Measurements from ENCODE around the gene IP6K3.

The IP6K3 gene

DNA sequence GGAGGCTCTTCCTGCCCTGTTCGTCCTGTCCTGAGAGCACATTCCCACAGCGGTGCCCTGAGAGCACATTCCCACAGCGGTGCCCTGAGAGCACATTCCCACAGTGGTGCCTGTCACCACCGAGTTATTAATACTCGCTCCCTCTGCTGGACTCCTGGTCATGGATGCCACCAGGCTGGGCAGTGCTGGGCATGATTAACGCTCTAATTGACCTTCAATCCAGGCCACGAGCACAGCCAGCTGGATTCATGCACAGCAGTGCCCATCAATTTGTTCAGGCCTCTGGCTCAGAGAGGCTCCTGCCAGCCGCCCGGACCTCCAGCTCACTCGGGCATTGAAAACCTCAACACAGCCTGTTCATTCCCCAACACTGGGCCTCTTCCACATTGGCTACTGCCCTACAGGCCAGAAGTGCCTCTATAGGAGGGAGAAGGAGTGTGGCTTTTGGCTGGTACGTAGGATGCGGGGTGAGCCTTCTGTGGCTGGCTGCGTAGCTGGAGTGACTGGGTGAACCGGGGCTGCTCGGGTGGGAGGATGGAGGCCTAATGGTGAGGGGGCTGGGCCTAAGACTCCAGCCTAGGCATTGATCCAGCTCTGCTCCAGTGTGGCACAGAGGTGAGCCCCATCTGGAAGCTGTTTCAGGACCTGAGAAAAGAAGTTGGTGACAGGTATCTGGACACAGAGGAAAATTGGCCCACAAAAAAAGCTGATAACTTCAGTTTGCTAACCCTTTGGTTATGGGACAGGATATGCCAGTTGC is 9.3 kb downstream of the IP6K3 start:
- no peak for DNase-seq (ENCODE audit: low read depth)
- H3K4me3 ChIP-seq (ENCODE audit: control insufficient read depth, low read depth, low read length), result no peak overlapping the region
- TF ChIP-seq, protein P1, sequence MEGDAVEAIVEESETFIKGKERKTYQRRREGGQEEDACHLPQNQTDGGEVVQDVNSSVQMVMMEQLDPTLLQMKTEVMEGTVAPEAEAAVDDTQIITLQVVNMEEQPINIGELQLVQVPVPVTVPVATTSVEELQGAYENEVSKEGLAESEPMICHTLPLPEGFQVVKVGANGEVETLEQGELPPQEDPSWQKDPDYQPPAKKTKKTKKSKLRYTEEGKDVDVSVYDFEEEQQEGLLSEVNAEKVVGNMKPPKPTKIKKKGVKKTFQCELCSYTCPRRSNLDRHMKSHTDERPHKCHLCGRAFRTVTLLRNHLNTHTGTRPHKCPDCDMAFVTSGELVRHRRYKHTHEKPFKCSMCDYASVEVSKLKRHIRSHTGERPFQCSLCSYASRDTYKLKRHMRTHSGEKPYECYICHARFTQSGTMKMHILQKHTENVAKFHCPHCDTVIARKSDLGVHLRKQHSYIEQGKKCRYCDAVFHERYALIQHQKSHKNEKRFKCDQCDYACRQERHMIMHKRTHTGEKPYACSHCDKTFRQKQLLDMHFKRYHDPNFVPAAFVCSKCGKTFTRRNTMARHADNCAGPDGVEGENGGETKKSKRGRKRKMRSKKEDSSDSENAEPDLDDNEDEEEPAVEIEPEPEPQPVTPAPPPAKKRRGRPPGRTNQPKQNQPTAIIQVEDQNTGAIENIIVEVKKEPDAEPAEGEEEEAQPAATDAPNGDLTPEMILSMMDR (IDR thresholded peaks at IDR 0.05; ENCODE audit: control insufficient read depth, insufficient read depth, low read depth, low read length, missing control alignments), result no peak

GRCh38 chr6:33735216-33735615 is 11.5 kb downstream of the IP6K3 start:
- no peak for DNase-seq (ENCODE audit: low read depth)
- TF ChIP-seq, protein P1 (IDR thresholded peaks at IDR 0.05; ENCODE audit: control insufficient read depth, insufficient read depth, low read depth, low read length, missing control alignments), result no peak
- no peak overlapping the region for H3K4me3 ChIP-seq (ENCODE audit: control insufficient read depth, low read depth, low read length)

DNA sequence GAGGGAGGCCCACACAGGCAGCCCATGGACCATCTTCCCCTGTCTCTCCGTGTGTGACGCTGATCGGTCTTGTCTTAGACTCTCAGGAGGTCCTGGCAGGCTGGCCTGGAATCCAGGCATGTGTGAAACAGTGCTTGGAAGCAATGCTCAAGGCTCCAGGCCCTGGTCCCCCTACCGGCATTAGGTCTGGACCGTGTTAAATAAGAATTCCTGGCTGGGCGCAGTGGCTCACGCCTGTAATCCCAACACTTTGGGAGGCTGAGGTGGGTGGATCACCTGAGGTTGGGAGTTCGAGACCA is 13.0 kb downstream of the IP6K3 start:
- TF ChIP-seq, protein P1 (IDR thresholded peaks at IDR 0.05; ENCODE audit: control insufficient read depth, insufficient read depth, low read depth, low read length, missing control alignments), result no peak
- no peak for DNase-seq (ENCODE audit: low read depth)
- no peak overlapping the region for H3K4me3 ChIP-seq (ENCODE audit: control insufficient read depth, low read depth, low read length)

DNA sequence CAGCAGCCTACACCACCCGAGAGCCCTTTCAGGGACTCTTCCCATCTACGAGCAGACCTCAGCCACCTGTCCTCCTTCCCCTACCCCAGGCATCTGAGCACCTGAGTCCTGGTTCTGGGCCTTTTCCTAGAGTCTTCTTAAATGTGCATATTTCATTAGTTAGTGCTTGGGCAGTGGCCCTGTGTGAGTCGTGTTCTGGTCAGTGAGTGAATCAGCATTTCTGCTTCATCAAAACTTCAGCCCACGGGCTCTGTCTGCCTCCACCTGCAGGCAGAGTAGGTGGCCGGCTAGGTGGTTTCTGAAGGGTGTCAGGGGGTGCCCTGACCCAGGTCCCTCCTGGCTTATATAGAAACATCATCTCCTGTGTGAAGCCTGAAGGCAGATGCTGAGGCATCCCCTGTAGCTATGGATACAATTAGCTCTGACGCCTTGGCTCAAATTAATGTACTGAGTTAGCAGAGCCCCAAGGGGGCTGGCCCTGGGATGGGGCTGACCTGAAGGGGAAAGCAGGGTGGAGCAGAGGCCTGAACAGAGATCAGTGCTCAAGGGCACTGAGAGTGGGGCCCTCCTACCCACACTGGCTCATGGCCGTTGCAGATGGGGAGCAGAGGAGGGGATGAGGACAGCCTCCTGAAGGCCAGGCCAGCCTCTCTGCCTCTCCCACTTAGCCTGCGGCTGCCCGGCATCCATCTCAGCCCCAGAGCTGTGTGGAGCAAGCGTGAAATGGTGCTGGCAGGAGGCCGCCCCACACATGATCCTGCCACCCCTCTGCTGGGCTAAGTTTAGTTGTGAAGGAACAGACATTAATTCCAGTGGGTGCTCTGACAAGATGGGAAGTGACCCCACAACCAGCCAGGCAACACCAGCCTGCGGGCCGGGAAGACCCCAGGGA is 13.6 kb downstream of the IP6K3 start:
- no peak for DNase-seq (ENCODE audit: low read depth)
- TF ChIP-seq, protein P1 (IDR thresholded peaks at IDR 0.05; ENCODE audit: control insufficient read depth, insufficient read depth, low read depth, low read length, missing control alignments), result no peak
- H3K4me3 ChIP-seq (ENCODE audit: control insufficient read depth, low read depth, low read length), result no peak overlapping the region

- TF ChIP-seq, protein P1 (IDR thresholded peaks at IDR 0.05; ENCODE audit: control insufficient read depth, insufficient read depth, low read depth, low read length, missing control alignments), result no peak
- no peak overlapping the region for H3K4me3 ChIP-seq (ENCODE audit: control insufficient read depth, low read depth, low read length)
- DNase-seq (ENCODE audit: low read depth), result no peak
Measured at GRCh38 chr6:33732385-33732784, 14.3 kb downstream of the IP6K3 start.

GRCh38 chr6:33731751-33732282 is 14.9 kb downstream of the IP6K3 start:
- TF ChIP-seq, protein P1 (IDR thresholded peaks at IDR 0.05; ENCODE audit: control insufficient read depth, insufficient read depth, low read depth, low read length, missing control alignments), result no peak
- no peak overlapping the region for H3K4me3 ChIP-seq (ENCODE audit: control insufficient read depth, low read depth, low read length)
- DNase-seq (ENCODE audit: low read depth), result no peak
